ENCODE measurements around the gene PRKG2. TPM values are rescaled to one million over a fixed set of nuclear protein-coding genes. Genes with fewer than 3 reads are reported as not detected.

Gene PRKG2
- polyA plus RNA-seq, 1 of the 3 experiments (the other 2 are of a cell fraction), result not detected

DNA sequence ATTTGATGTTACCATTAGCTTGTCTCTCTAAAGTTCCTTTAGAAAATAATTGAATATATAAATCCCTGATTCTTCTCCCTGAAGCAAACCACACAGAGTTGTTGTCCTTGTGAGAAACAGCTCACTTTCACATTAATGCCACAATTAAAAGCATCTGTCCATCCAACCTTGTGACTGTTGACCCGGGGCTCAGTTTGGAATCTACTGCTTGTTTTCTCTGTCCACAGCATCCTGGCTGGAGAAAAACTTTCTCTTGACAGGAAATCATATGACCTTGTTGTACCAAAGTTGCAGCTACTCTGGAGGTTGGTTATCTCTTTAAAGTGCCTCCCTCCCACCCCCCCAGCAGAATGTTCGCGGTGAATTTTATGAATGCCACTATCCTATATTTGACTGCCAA, 3.1 kb downstream of the PRKG2 start (continued):
- TF ChIP-seq, protein P1, sequence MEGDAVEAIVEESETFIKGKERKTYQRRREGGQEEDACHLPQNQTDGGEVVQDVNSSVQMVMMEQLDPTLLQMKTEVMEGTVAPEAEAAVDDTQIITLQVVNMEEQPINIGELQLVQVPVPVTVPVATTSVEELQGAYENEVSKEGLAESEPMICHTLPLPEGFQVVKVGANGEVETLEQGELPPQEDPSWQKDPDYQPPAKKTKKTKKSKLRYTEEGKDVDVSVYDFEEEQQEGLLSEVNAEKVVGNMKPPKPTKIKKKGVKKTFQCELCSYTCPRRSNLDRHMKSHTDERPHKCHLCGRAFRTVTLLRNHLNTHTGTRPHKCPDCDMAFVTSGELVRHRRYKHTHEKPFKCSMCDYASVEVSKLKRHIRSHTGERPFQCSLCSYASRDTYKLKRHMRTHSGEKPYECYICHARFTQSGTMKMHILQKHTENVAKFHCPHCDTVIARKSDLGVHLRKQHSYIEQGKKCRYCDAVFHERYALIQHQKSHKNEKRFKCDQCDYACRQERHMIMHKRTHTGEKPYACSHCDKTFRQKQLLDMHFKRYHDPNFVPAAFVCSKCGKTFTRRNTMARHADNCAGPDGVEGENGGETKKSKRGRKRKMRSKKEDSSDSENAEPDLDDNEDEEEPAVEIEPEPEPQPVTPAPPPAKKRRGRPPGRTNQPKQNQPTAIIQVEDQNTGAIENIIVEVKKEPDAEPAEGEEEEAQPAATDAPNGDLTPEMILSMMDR (IDR thresholded peaks at IDR 0.05), result no peak
- TF ChIP-seq GATA2 (CRISPR knock-in tag; IDR thresholded peaks at IDR 0.05) (no peak), POLR2AphosphoS5 (IDR thresholded peaks at IDR 0.05; ENCODE audit: low read depth, low read length) (no peak), EZH2phosphoT487 (IDR thresholded peaks at IDR 0.05; ENCODE audit: borderline replicate concordance, low read depth) (no peak), TEAD4 (IDR thresholded peaks at IDR 0.05; ENCODE audit: borderline replicate concordance, insufficient read depth) (no peak), USF2 (IDR thresholded peaks at IDR 0.05; ENCODE audit: borderline replicate concordance, low read depth, low read length) (no peak)

DNA sequence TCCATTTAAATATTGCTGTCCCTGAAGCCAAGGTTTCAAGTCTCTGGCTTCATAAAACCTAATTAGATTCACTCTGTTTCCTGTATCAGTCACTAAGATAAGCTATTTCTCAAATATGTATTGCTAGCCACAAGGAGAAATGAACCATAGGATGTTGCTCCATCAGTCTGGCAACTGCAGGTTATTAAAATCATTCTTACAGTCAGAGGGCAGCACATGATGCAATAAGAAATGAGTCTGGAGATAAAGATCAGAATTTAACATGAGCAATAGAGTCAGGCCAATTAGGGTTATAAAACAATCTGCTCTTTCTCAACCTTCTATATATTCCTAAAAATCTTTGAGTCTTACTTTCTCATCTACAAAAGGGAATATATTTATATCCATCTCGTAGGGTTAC, 7.2 kb downstream of the PRKG2 start:
- ChIA-PET CTCF (no interaction called here), POLR2A (no interaction called here)
- no peaks in the 10 kb centered on the region for H4K20me1 ChIP-seq (ENCODE audit: insufficient read depth)
- 0% methylated on average over 1 of the region's 1 CpG for WGBS (ENCODE audit: low lambda C conversion rate)
- no peak overlapping the region for H3K27ac ChIP-seq (ENCODE audit: low read depth in 2 of 2, low read length in 1 of 2)
- H3K9me2 ChIP-seq, result no peaks in the 10 kb centered on the region
- H3K9me3 ChIP-seq, result no peaks in the 10 kb centered on the region
- DNase-seq, result no peak
- no peak overlapping the region for H2AFZ ChIP-seq (ENCODE audit: low read depth)
- H3K4me2 ChIP-seq, result no peak overlapping the region
- H3K27me3 ChIP-seq (ENCODE audit: insufficient read depth), result no peaks in the 10 kb centered on the region
- H3K4me1 ChIP-seq (ENCODE audit: control insufficient read depth in 1 of 2, insufficient read depth in 2 of 2, low read depth in 1 of 2, low read length in 1 of 2), result no peaks in the 10 kb centered on the region
- H3K4me3 ChIP-seq (ENCODE audit: low read depth in 2 of 2, low read length in 1 of 2), result no peak overlapping the region
- no peaks in the 10 kb centered on the region for H3F3A ChIP-seq (replicated peaks; ENCODE audit: insufficient read depth)
- H3K36me3 ChIP-seq (replicated peaks in 1 of 2; ENCODE audit: control insufficient read depth in 1 of 2, insufficient read depth in 2 of 2, low read length in 1 of 2), result no peaks in the 10 kb centered on the region
- no peak overlapping the region for H3K9ac ChIP-seq
- no peaks in the 10 kb centered on the region for H3K79me2 ChIP-seq (ENCODE audit: insufficient read depth)
- no peak for TF ChIP-seq MXI1 (IDR thresholded peaks at IDR 0.05; ENCODE audit: low read depth, low read length)
- TF ChIP-seq, protein P2, sequence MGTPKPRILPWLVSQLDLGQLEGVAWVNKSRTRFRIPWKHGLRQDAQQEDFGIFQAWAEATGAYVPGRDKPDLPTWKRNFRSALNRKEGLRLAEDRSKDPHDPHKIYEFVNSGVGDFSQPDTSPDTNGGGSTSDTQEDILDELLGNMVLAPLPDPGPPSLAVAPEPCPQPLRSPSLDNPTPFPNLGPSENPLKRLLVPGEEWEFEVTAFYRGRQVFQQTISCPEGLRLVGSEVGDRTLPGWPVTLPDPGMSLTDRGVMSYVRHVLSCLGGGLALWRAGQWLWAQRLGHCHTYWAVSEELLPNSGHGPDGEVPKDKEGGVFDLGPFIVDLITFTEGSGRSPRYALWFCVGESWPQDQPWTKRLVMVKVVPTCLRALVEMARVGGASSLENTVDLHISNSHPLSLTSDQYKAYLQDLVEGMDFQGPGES (IDR thresholded peaks at IDR 0.05; ENCODE audit: low read depth, low read length), result no peak
- TF ChIP-seq TEAD4 (IDR thresholded peaks at IDR 0.05; ENCODE audit: borderline replicate concordance, insufficient read depth), result no peak
- TF ChIP-seq NFIC (IDR thresholded peaks at IDR 0.05; ENCODE audit: borderline replicate concordance), result no peak
- TF ChIP-seq RXRA (IDR thresholded peaks at IDR 0.05; ENCODE audit: borderline replicate concordance, low read depth), result no peak
- TF ChIP-seq FOSL2 (IDR thresholded peaks at IDR 0.05; ENCODE audit: borderline replicate concordance, low read depth), result no peak
- no peak for TF ChIP-seq CHD2 (IDR thresholded peaks at IDR 0.05; ENCODE audit: low read length, partially characterized antibody)
- TF ChIP-seq RAD21 (IDR thresholded peaks at IDR 0.05; ENCODE audit: low read length), result no peak
- TF ChIP-seq TCF12 (IDR thresholded peaks at IDR 0.05), result no peak
- no peak for TF ChIP-seq POLR2AphosphoS5 (IDR thresholded peaks at IDR 0.05; ENCODE audit: low read depth, low read length)
- TF ChIP-seq EZH2phosphoT487 (IDR thresholded peaks at IDR 0.05; ENCODE audit: borderline replicate concordance, low read depth), result no peak
- TF ChIP-seq SMC3 (IDR thresholded peaks at IDR 0.05; ENCODE audit: low read depth, low read length), result no peak
- no peak for TF ChIP-seq YY1 (IDR thresholded peaks at IDR 0.05; ENCODE audit: low read depth)
- no peak for TF ChIP-seq ZBTB33 (IDR thresholded peaks at IDR 0.05; ENCODE audit: borderline replicate concordance, low read depth)
- TF ChIP-seq, protein P3, sequence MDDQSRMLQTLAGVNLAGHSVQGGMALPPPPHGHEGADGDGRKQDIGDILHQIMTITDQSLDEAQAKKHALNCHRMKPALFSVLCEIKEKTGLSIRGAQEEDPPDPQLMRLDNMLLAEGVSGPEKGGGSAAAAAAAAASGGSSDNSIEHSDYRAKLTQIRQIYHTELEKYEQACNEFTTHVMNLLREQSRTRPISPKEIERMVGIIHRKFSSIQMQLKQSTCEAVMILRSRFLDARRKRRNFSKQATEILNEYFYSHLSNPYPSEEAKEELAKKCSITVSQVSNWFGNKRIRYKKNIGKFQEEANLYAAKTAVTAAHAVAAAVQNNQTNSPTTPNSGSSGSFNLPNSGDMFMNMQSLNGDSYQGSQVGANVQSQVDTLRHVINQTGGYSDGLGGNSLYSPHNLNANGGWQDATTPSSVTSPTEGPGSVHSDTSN (IDR thresholded peaks at IDR 0.05), result no peak
- TF ChIP-seq, protein P4, sequence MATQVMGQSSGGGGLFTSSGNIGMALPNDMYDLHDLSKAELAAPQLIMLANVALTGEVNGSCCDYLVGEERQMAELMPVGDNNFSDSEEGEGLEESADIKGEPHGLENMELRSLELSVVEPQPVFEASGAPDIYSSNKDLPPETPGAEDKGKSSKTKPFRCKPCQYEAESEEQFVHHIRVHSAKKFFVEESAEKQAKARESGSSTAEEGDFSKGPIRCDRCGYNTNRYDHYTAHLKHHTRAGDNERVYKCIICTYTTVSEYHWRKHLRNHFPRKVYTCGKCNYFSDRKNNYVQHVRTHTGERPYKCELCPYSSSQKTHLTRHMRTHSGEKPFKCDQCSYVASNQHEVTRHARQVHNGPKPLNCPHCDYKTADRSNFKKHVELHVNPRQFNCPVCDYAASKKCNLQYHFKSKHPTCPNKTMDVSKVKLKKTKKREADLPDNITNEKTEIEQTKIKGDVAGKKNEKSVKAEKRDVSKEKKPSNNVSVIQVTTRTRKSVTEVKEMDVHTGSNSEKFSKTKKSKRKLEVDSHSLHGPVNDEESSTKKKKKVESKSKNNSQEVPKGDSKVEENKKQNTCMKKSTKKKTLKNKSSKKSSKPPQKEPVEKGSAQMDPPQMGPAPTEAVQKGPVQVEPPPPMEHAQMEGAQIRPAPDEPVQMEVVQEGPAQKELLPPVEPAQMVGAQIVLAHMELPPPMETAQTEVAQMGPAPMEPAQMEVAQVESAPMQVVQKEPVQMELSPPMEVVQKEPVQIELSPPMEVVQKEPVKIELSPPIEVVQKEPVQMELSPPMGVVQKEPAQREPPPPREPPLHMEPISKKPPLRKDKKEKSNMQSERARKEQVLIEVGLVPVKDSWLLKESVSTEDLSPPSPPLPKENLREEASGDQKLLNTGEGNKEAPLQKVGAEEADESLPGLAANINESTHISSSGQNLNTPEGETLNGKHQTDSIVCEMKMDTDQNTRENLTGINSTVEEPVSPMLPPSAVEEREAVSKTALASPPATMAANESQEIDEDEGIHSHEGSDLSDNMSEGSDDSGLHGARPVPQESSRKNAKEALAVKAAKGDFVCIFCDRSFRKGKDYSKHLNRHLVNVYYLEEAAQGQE (IDR thresholded peaks at IDR 0.05; ENCODE audit: low read depth, low read length), result no peak
- no peak for TF ChIP-seq FOXM1 (IDR thresholded peaks at IDR 0.05; ENCODE audit: low read depth)
- no peak for TF ChIP-seq TAF1 (IDR thresholded peaks at IDR 0.05; ENCODE audit: borderline replicate concordance, low read depth, low read length)
